NCI-H748 (cell line): ENCODE data around the gene GBF1.

ENCODE experiments used
- DNase-seq: peaks from one replicate; lab custom pipeline; 2025; ENCODE audit not compliant: unreplicated experiment; lab: John Stamatoyannopoulos, UW

GBF1 gene

DNA sequence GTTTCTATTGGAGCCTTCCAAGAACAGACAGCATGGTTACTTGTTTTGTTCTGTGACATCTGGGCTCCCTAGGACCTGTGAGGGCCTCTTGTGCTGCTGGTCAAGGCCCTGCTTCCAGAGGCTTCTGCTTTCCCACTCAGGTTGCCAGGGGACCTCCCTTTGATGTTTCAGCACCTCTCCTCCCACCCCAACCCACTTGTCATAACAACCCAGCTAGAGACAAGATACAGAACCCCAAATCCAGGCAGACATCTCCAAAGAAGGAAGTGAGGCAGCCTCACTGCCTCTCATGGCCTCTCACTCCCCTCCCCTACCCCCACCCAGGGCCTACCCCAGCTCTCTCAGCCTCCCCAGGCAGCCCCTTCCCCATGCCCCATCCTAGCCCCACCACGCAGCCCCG lies 161.5 kb downstream of the GBF1 start:
- DNase-seq = no peak

DNA sequence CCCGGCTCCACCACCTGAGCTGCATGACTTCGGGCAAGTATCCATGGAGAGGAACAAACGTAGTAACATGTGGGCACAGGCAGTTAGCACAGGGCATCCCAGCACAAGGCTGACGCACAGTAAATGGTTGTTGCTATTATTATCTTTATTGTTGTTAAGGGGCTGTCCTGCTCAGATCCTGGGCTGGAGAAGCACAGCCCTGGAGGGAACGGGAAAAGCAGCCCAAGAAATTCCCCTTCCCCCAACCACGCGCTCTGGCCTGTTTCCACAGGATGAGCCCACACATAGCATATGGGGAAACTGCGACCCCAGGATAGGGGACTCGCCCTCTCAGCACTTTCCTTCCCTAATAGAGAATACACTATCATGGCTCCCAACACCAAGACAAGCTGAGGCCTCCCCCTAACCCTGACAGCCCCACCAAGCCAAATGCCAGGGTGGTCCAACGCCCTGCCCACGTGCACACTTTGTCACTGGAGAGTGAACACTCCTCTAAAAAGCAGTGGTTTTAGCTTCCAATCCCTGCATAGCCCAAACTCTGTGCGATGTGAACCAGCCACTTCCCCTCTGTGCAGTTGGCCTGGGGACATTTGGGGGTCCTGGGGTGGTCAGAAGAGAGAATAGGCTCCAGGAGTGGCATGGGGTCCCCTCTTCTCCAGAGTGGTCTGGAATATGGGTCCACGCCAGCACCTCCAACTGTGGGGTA lies 162.2 kb downstream of the GBF1 start:
- DNase-seq = no peak

DNA sequence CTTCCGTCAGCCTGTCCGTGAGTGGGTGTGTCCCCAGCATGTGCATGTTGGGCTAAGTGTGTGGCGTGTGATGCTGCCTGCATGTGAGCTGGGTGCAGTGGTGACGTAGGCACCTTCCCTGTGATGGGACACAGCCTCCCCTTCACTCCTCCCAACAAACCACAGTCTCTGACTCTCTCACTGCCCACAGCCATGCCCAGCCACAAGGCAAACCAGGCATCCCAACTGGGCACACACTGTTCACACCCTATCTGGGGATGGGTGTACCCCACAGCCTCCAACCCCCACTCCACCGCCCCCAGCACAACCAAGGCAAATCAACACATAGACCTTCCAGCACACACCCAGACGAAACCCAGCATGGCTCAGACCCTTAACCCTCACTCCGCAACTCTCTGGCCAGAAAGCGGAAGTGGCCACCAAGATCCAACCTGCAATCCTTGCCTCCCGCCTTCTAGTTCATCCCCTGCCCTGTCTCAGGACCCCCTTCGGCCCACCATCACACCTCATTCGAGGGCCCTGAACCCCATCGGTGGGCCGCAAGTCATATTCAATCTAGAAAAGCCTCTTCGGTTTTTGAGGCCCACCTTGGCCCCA lies 162.9 kb downstream of the GBF1 start:
- DNase-seq = no peak

DNA sequence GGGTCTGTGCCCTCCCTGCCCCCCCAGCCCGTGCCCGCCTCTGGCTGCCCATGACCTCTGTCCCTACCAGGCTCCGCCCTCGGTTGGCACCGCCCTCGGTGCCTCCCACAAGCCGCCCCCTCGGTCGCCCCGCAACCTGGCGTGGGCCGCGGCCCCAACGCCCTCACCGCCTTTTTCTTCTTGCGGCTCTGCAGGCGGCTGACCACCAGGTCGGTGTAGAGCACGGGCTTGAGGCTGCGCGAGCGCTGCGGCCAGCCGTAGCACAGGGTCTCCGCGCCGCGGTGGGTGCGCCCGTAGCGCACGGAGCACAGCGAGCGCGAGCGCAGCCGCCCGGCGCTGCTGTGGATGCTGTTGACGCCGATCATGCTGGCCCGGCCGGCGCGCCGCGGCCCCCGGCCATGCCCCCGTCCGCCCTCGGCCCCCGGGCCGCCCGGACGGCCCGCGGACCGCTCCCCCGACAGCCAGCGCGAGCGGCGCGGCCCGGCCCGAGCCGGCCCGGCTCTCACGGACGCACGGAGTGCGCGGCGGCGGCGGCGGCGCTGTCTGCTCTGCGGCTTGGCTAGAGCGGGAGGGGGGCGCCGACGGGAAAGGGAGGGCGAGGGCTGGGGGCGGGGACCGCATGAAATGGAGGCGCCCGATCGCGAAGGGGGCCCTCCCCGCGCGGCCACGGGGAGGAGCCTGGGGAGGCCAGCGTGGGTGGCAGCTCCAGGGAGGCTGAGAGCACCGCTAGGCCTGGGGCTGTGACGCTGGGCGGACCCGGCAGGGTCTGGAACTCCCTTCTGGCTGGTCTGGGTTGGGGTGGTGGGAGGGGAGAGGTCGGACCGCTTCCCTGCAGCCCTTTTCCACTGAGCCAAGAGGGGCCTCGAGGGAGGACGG lies 163.6 kb downstream of the GBF1 start:
- peak; percentile 52 for DNase-seq

DNA sequence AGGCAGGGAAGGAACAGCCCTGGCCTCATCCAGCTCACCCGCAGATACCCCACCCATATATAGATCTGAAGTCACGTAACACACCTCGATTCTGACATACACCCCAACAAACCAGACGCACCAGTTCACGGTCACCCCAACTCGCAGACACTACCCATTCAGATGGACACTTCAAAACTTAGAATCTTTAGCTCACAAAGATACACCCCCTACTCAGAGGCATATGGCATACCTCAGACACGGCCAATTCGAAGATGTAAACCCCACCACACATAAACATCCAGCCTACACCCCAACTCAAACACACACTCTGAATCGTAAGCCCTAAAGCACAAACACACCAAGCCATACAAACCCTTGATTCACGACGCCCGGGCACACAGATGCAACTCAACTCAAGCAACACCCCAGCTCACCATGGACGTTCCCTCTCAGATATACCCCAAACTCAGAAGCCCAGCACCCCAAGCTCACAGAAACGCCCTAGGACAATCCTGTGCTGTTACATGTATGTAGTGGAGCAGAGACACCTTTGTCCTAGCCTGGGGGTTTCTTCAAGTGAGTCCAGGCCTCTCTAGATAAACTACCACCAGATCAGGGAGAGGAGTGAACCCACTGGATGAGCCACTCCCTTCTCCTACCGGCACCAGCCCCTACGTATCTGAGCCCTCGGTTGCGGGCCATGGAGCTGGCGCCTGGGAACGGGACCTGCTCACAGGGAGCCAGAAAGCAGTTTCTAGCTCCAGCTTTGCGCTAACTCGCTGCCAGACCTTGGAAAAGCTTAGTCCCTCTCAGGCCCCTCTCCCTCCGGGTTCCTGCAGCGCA lies 164.5 kb downstream of the GBF1 start:
- DNase-seq = peak; percentile 2

DNA sequence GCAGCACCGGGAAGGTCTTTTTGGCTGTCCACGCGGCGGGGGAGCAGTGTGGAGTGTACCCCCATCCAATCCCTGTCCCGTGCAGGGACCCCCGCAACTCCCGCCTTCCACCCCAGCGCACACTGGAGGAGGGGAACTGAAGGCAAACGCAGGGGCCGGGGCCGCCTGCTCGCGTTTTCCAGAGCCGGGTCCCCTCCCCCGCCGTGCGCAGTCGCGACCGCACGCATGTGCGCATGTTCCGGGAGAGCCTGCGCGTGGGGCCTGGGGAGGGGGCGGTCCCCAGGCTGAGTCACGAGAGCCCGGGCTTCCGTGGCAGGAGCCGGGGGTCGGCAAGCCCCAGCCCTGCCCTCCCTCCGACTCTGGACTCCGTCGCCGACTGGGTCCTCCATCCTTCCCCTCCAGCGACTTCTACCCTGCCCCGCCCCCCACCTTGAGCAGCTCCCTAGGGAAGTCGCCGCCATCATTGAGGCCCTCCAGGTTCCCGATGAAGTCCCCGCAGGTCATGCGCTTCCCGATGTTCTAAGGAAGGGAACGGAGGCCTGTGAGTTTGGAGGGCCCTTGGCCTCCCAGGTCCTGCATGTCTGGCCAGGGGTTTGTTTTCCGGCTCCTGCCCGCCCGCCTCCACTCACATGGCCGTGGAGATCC lies 165.2 kb downstream of the GBF1 start:
- DNase-seq = no peak

DNA sequence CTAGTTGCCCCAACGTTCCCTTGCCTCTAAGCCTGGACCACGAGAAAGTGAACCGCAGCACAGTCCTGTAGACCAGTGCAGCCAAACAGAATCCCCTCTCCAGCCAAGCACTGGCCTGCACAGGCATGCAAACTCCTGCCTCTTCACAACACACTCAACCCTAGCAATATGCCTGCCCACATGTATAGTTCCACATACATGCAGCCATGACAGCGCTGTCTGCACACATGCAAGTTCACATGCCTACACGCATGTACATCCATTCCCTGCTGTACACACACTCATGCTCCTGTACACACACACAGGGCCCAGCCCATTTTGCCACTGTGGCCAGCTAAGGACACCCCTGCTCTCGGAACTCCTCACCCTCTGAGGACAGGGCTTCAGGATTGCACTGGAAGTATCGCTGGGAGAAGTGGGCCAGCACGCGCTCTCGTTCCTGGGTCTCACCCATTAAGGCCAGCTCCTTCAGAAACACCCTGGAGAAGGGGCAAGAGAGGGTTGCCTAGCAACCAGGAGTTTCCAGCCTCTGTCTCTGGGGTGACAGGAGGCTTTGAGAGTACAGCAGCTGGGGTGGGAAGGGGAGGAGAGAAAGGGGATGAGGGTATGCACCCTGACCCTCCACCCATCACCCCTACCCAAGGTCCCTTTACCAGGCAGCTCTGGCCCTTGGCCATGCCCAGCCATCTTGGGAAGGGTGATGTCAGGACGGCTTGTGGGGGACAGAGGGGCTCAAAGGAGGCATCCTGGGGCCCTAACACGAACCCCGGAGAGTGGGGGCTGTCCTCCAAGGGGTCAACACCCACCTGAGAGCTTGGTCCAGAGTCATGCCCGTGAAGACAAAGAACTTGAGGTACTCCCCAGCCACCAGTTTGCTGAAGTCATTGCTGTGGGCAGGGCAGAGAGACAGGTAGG lies 166.3 kb downstream of the GBF1 start:
- no peak for DNase-seq

DNA sequence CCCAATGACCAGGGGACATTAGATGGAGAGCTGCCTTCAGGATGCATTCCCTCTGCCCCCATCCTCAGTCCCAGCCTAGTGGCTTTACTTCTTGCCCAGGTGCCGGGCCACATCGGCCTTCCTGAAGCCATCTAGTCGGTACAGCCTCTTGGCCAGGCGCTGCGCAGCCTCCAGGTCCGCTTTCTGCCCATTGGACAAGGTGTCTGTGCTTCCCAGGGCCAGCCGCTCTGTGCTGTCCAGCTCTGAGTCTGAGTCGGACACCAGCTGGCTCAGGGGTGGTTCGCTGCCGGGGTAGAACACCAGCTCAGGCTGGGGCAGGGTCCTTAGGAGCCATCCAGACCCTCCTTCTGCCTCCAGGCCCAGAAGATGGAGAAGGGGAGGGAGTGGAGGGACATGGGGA lies 167.0 kb downstream of the GBF1 start:
- DNase-seq = no peak

DNA sequence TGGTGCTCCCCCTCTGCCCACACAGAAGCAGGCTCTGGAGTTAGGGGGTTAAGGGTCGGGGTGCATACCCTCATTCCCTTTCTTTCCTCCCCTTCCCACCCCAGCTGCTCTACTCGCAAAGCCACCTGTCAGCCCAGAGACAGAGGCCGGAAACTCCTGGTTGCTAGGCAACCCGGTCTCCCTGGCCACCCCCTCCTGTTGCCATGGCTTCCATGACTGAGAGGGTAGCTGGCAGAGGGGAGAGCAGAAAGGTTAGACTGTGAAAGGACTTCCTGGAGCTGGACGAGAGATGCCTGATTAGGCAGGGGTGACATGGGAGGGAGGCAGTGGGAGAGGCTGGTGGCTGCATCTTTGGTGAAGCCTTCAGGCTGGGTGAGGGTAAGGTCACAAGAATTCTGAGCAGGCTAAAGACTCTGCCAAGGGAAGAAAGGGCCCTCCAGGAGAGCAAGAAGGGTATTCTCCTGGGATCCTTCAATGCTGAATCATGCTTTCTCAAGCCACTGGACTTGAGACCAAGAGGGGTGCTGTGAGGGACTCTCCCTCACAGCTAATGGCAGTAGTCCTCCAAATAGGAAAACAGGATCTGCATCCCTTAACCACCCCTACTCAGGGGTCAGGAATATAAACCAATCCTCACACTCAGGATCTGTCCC lies 167.8 kb downstream of the GBF1 start:
- peak; percentile 95 for DNase-seq

DNA sequence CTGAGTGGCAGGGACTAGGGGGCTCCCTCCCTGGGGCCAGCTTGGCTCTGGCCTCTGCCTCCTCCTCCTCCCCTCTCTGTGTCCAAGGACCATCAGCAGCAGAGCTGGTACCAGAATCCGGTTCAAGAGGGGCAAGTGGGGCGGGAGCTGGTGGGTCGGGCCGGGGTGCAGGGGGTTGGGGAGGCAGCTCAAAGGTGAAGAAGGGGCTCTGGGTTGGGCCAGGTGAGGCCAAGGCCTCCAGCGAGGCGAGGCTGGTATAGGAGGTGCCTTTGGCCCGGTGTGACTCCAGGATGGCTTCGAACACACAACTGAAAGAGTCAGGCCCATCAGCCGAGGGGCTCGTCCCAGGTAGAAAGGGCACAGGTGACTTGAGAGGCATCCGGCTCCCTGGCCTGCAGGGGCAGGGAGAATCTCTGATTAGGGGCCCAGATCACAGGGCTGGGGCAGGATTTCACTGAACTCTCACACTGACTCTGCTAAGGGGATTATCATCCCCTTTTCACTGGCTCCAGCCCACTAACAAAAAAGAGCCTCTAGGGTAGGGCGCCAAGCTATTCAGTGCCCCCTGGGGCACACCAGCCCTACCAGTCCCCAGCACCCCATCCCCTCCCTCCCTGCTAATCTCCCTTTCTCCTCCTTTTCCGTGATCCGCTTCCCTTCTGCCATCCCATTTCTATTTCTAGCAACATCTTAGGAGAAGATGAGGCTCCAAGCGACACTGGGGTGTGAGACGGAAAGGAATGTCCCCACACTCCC lies 168.7 kb downstream of the GBF1 start:
- DNase-seq = no peak

DNA sequence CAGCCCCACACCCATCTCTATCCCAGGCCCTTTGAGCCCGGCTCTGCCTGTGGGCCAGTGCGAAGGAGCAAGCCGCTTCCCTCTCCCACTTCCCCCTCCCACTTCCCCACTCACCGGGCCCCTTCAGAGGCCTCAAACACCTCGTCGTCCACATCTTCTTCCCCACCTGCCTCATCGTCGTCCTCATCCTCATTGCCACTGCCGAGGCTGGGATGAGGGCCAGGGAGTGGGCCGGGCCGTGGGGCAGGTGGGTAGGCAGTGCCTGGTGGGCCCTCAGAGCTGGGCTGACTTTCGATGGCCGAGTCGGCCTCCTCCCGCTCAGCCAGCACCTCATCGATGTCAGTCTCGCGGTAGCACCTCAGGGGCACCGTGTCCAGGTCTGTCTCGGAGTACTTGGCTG lies 169.4 kb downstream of the GBF1 start:
- no peak for DNase-seq

DNA sequence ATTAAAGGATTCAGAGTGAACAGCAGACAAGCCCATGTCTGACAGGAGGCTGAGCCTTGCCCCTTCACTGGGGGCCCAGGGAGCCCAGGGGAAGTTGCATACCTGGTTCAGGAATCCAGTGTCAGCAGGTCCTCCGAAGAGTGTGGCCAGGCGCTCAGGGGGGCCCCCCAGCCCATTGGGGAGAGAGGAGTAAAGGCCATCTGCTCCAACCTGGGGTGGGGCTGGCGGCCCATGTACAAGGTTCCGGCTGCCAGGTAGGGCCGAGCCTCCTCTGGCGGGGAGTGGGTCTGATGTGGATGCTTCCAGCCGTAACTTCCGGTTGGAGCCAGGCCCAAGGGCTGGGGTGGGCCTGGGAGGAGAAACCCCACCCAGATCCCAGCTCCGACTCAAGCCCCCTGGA lies 171.0 kb downstream of the GBF1 start:
- no peak for DNase-seq

DNA sequence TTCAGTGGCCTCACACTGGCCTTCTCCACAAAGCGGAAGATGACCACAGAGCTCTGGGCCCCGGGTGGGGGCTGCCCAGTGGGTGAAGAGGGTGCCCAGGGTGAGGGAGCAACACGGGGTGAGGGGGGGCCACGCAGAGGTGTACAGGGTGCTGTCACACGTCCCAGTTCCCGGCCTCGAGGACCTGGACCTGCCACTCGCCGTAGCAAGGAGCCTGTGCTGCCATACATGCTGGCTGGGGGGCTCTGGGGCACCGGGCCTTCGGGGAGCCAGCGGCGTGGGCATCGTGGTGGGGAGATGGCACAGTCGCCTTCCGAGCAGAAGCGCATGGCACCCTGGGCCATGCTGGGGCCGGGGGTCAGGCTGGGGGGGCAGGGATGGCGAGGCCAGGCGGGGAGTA lies 171.4 kb downstream of the GBF1 start:
- no peak for DNase-seq

DNA sequence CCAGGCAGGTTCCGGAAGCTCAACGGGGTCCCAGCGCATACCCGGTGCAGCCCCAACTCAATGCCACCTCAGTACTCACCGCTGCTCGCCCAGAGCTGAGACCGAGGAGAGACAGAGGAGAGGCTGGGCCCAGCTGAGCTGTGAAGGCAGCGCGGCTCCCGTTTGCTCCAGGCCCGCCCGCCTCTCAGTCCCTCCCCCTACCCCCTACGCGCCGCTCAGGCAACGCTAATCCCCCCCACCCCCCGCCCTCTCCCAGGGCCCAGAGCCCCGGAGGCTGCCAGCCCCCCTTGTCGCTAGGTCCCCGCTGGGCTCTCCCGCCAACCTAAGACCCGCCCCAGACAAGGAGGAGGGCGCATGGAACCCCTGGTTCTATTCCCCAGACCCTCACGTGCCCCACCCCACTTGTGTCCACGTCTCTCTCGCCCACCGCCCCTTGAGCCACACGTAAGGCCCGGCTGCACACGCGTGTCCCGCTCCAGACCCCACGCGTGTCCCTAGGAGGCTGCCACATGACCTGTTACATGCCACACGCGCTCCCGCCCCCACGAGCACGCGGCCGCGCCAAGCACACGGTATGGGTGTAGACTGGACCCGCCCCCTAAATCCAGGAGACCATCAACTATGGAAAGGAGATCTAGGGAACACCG lies 173.4 kb downstream of the GBF1 start, which contains the start of gene PSD:
TSS of gene PSD (minus strand) at position 164 of the 647 bp plus-strand sequence. CDS start 1,747 bp downstream, outside the sequence.
- DNase-seq = peak; percentile 80

DNA sequence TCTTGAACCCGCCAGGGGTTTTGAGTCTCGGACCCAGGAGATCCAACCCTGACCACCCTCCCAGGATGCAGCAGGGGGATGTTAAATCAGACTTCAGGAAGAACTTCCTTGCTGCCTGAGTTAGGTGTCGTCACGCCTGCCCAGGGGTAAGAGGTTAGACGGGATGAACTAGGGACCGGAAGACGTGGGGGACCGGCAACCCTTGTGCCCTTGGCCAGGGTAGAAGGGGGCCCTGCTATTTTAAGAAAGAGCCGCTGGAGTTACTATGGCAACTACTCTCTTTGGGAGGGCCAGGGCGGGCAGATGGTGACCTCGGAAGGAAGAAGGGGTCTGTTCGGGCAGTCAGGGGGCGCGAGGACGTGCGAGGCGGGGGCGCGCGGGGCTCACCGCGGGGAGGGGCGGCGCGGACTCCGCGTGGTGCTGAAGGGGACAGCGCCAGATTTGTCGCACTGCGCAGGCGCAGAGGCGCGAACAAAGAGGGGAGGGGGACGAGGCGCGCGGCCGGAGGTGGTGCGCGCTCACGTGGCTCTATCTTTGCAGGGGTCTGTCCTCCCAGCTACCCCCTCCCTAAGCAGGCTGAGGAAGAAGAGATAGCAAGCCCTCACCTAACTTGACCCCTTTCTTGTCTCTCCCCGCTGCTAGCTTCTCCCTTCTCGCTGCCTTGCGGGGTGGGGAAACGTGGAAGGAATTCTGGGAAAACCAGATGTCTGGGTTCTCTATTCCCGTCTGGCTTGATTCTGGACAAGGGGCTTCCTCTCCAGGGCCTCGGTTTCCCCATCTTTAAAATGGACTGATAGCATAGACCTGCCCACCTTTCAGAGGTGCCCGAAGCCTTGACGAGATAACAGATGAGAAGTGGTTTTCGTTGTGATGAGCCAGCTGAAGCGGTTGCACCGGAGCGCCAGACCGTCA lies 174.2 kb downstream of the GBF1 start:
- DNase-seq = peak; percentile 82

DNA sequence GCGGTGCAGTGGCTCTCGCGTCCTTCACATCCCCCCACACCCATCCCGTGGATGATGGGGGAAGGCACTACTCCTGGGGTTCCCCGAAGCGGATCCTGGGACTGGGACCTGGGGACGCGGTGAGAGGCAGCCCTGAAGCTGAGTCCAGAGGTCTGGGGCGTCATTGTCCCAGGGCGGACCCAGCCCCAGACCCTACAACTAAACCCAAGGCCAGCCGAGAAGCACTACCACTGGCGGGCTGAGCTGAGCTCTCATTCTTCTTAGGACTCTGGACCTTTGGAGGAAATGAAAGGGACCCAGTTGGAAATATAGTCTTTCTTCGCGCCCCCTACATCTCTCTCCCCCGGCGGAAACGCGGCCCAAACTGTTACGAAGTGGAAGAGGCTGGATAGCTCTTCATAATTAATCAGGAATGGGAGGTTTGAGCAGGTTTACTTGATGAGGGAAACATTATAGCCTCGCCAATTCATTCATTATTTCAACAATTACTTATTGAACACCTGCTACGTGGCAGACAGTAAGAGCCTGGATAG lies 174.9 kb downstream of the GBF1 start:
- peak; percentile 50 for DNase-seq
